Measurements from ENCODE around the gene SV2C.

SV2C gene

GRCh38 chr5:76380346-76381066, 297.3 kb downstream of the SV2C start:
- no peak for DNase-seq (ENCODE audit: low spot score)

GRCh38 chr5:76383126-76383832, 300.1 kb downstream of the SV2C start:
- no peak for DNase-seq (ENCODE audit: low spot score)

GRCh38 chr5:76384189-76384588, 301.0 kb downstream of the SV2C start:
- DNase-seq (ENCODE audit: low spot score), result no peak

- no peak for DNase-seq (ENCODE audit: low spot score)
Measured at GRCh38 chr5:76384705-76385104, 301.5 kb downstream of the SV2C start.

- no peak for DNase-seq (ENCODE audit: low spot score)
Measured at GRCh38 chr5:76385540-76385939, 302.4 kb downstream of the SV2C start.

- DNase-seq (ENCODE audit: low spot score), result no peak
Measured at GRCh38 chr5:76386360-76386759, 303.2 kb downstream of the SV2C start.

- no peak for DNase-seq (ENCODE audit: low spot score)
Measured at GRCh38 chr5:76388236-76388635, 305.1 kb downstream of the SV2C start.

GRCh38 chr5:76388791-76389512, 305.8 kb downstream of the SV2C start:
- DNase-seq (ENCODE audit: low spot score), result no peak

- DNase-seq (ENCODE audit: low spot score), result no peak
Measured at GRCh38 chr5:76389513-76390154, 306.5 kb downstream of the SV2C start.

- DNase-seq (ENCODE audit: low spot score), result no peak
Measured at GRCh38 chr5:76391014-76391413, 307.8 kb downstream of the SV2C start.

- no peak for DNase-seq (ENCODE audit: low spot score)
Measured at GRCh38 chr5:76393035-76393680, 310.0 kb downstream of the SV2C start.

- DNase-seq (ENCODE audit: low spot score), result no peak
Measured at GRCh38 chr5:76397200-76397599, 314.0 kb downstream of the SV2C start.

- no peak for DNase-seq (ENCODE audit: low spot score)
Measured at GRCh38 chr5:76399268-76399667, 316.1 kb downstream of the SV2C start.

GRCh38 chr5:76400466-76400865, 317.3 kb downstream of the SV2C start:
- no peak for DNase-seq (ENCODE audit: low spot score)

- no peak for DNase-seq (ENCODE audit: low spot score)
Measured at GRCh38 chr5:76401801-76402250, 318.6 kb downstream of the SV2C start.

- peak; percentile 63 for DNase-seq (ENCODE audit: low spot score)
Measured at GRCh38 chr5:76402251-76402885, 319.2 kb downstream of the SV2C start.

GRCh38 chr5:76402886-76403765, 319.9 kb downstream of the SV2C start, which contains the start of gene IQGAP2:
TSS of gene IQGAP2 (plus strand) at chr5:76403285. CDS start at chr5:76403546, 261 bp downstream.
- peak; percentile 87 for DNase-seq (ENCODE audit: low spot score)
